GOT3 (cell line): ENCODE data around the gene ERC2.

Source experiments
- DNase-seq: peaks from one replicate; lab custom pipeline; 2025; ENCODE audit warnings: mixed read lengths; lab: John Stamatoyannopoulos, UW

Gene ERC2

DNA sequence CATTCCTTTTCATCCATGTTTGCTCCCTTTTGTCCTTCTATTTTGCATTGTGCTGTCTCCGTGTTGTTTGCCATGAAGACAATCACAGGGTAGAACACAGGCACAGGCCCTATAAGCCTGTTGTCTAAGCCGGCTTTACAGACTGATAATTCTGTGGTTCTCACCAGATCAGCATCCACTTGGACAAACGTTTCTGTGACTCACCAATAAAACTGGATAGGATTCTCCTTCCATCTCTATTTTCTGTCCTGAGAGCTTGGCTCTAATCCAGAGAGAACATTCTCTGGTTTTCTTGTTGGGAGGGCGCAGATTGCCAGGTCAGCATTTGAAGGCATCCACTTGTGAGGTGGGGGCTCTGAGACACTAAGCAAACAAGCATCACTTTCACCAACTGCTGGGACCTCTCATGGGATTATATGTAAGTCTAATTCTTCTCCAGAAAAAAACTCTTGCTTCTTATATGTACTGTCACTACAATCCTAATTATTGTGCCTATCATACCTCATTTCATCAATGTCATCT is 101.6 kb downstream of the ERC2 start:
- DNase-seq, result no peak

DNA sequence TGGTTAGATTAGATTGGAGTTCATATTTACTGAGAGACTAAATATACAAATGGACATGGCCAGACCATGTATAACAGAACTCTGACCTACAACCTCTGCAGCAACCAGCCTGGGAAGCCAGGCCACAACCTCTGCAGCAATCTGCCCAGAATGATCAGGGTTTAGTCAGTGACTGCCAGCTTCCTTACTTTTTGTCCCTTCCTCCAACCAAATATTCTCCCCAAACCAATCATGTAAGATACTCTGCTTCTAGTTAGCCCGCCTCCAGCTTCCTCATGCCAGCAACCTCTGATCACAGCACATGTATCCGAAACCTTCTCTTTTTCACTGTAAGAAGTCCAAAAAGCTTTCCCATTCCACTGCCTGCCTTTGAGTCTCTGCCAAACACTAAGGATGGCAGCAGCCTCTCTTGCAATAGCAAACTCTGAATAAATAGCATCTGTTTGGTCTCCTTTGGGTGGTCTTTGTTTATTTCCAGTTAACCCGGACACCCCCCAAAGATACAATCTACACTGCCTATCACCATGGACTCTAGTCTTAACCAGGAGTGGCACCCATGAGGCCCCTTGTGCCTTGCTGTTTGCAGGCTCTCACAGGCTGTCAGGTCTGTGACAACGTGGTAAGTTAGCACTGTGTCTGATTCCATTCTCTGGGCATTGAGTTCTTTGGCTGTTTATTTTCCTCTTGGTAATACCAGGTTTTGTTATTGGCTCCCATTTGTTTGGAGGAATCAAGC is 102.2 kb downstream of the ERC2 start:
- no peak for DNase-seq

DNA sequence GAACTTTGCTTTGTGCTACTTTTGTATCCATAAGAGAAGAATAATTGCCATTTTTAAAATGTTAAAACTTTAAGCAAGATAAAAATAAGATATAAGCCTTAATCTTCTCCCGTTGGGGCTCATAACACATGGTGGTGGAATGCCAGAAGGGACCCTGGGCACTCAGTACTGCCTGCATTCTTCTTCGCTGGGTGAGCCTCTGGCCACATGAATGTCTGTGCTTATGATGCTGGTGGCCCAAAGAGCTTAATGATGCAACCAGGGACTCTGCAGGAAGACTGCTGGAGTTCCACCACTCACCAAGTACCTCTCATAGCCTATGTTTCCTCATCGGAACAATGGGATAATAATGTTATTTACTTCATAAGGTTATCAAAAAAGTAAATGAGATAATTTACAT is 103.6 kb downstream of the ERC2 start:
- DNase-seq, result no peak

DNA sequence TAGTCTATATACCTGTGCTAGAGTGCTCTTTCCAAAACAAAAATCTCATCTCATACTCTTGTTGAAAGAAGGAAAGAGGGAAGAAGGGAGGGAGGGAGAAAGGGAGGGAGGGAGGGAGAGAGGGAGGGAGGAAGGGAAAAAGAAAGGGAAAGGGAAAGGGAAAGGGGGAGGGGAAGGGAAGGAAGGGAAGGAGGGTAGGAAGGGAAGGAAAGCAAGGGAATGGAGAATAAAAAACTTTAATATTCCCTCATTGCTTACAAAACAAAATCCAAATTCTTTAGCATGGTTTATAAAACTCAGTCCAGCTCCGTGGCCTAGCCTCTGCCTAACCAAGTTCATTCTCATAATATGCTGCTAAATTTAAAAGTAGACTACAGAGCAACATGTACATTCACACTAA is 104.5 kb downstream of the ERC2 start:
- DNase-seq, result no peak

DNA sequence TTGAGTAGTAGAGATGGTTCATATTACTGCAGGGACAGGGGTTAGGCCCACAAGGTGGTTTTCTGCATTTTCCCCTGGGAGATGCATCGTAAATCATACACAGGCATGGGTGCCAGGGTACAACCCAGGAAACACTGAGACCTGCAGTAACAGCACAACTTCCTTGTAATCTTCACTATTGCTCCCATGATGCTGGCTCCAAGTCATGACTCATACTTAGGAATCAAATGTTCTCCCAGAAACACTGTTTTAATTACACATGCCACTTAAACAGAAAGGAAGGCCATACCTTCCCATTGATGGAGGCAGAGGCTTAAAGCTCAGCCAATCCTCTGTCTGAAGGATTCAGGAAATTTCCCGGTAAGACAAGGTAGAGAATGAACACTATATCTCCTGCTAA is 106.5 kb downstream of the ERC2 start:
- DNase-seq, result no peak

DNA sequence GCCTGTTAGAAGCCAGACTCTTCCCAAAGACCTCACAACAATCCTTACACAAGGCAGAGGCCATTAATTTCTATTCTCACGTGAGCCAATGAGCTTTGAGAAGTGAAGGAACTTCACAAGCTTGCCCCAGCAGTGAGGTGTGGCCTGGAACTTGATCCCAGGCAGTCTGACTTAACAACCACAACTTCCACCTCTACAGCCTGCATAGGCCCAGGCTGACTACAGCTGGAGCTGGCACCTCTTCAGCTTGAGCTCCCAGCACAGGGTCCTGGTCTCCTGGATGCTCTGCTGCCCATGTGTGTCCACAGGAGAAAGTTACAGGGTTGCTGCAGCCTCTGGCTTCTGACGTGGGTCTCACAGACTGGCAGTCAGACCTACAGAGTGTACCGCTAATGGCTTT is 111.0 kb downstream of the ERC2 start:
- DNase-seq, result no peak

DNA sequence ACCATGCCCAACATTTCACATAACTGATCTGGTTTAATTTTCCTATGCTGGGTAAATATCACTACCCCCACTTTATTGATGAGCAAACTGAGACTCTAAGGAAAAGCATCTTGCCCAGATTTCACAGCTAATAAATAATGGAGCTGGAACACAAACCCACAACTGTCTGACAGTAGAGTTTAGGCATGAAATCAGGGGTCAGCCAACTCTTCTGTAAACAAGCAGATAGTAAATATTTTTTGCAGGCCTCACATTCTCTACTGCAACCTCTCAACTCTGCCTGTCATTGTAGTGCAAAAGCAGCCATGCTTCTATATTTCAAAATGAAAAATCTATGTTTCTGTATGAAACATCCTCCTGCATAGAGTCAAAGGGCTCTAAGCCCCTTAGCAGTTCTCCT is 111.5 kb downstream of the ERC2 start:
- no peak for DNase-seq

DNA sequence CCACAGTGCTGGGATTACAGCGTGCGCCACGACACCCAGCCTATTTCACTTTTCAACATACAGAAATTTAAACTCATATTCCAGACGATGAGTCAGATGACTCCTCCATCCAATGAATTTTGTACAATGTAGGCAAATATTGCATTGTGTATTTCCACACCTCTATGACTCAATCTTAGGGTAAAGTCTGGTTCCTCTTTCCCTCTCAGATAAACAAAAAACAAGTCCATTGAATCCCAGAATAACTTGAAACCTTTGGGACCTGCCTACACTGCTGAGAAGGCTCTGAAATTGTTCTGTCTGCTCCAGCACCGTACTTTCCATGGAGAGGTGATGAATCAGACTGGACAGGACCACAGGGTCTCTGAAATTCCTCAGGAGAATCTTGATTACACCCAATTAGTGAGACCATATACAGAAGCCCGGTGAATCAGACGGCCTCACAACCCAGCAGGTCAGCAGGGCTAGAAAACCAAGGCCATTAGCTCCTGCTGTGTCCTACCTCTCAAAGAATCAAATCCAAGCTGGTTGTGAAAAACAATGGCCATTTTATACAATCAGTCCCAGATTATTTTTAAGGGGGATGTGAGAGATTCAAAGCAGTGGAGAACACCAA is 112.6 kb downstream of the ERC2 start:
- DNase-seq, result no peak

DNA sequence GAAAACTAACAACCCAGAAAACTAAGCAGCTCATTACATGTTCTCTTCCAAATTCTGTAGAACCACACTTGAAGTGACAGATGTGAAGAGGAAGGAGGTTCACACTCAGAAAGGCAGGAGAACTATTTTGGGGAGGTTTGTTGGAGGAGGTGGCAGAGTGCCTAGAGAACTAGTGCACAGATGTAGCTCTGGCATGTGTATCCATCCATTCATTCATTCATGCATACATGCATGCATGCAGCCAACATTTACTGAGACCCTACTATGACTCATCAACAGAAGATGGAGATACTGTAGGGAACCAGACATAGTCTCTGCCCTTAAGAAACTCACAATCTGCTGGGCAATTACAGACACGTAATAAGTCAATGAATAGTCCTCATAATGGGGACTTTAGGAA is 116.7 kb downstream of the ERC2 start:
- no peak for DNase-seq

DNA sequence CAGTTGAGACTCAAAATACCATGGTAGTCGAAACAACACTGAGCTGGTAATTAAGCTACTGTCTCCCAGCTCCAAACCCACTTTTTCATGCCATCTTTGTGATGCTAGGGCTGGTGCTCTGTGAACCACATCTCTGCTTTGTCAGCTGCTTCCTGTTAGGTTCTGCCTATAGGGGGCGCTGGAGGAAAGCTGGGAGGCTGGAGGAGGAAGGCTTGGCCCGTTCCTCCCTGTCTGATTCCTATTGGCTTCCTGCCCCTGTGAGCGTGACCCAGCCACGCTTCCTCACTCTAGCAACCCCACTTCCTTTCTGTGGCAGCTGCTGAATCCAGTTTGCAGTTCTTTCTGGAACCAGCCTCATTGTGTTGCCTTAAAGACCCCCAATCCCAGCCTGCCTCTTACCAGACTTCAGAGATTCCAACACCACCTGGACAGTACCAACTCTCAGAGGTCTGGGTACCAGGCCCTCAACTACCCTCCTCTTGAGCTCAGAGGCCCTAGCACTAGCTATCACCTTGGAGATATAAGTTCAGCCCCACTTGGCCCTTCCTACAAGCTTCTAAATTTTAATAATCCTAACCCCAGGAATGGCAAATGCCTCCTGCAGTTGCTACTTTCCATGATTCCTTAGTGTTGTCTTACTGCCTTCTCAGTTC is 120.9 kb downstream of the ERC2 start:
- no peak for DNase-seq

DNA sequence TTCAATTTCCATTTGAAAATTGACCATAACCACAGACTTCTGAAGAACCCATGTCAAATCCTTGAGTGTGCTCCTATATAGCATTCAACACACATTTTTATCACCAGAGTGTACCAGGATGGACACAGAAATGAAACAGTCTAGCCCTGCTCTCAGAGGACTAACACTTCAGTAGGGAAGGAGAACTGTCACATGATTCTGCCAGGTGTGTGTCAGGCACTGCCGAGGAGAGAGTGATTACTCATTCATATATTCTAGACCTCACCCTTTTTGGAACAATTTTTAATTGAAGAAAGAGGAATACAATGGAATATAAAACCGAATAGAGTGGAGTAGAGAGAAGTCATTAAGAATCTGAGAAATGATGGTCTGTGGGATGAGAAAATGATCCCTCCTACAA is 125.8 kb downstream of the ERC2 start:
- no peak for DNase-seq

DNA sequence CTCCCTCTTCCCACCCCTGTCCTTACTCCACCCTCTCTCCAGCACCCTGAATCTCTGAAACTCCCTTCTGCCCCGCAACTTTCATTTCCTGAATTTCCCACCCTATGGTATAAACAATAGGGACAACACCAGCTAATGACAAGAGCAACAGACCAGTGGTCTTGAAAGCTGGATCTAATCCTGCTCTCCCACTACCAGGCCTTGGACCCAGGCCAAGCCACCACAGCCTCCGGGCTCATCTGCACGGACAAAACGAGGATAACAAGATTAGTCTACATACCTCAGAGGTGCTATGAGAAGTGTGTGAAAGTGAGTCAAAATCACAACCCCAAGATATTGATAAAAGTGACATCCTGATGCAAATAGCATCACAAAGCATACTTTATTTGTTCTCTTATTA is 128.6 kb downstream of the ERC2 start:
- DNase-seq, result no peak

DNA sequence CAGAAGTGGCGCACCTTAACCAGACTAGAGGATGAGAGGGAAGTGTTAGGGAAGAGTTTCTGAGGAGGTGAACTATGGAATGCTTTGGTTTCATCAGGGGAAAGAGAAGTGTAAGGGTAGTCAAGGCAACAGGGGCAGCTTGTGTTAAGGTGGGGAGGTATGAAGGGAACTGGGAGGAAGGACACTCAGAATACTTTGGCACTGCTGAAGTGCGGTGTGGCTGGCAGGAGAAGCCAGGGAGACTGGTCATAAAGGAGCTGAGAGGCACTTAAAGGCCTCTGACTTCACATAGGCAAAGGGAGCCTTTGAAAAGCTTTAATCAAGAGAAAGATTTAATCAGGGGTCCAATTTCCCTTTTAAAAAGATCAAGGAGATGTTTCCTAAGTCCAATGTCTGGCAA is 129.0 kb downstream of the ERC2 start:
- DNase-seq, result no peak

DNA sequence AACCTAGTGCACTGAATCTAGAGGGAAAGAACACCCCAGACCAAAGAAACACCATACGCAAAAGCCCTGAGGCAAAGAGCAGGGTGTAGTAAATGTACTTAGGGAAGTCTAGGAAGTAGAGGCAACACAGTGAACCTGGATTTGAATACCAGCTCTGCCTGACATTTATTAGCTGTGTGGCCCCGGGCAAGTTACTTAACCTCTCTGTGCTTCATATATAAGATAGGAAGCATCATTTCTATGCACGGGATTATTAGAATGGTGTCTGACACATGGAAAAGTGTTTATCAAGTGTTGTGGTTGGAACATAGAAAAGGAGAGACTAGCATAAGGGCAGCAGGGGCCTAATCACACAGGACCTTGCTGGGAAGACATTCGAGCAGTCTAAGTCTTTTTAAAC is 132.2 kb downstream of the ERC2 start:
- DNase-seq, result no peak

DNA sequence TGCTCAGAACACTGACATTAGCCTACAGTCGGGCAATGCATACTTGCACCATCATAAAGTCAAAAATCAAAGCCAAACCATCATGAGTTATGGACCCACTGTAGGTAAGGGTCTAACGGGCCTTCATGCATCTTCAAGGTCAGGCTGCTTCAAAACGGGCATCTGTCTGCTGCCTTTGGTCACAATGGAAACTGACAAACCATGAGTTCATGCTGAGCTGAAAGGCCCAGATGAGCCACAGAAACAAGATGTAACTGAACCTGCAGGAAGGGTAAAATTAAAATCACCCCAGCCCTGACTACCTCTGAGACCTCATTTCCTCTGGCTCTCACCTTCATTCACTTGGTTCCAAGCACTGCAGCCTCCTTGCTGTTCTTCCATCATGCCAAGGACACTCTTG is 143.8 kb downstream of the ERC2 start:
- no peak for DNase-seq

DNA sequence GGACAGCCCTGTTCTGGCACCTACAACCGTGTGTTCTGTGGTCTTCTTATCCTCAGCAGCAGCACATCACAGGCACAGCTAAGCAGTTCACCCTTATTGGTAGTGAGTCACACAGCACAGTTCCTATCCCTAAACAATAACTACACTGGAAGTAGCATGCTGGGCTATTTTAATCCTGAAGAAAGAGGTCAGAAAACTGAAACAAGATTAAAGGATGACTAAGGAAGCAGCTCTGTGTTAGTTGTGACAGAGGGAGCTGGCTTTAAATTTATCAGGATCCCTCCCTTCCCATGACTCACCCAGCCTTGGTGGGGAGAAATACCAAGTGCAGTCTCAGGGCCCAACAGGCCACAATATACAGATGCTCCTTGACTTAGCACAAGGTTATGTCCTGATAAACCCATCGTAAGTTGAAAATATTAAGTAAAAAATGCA is 144.3 kb downstream of the ERC2 start:
- DNase-seq, result no peak

DNA sequence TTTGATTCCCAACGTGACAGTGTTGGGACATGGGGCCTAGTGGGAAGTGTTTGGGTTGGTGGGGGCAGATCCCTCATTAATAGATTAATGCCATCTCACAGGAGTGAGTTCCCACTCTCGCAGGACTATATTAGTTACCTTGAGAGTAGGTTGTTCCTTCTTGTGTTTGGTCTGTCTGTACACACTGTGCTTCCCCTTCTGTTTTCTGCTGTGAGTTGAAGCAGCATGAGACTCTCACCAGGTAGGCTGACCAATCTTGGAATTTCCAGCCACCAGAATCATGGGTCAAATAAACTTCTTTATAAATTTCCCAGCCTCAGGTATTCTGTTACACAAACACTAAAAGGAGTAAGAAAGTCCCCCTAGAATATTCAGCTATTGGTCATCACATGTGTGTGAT is 145.4 kb downstream of the ERC2 start:
- DNase-seq, result no peak

DNA sequence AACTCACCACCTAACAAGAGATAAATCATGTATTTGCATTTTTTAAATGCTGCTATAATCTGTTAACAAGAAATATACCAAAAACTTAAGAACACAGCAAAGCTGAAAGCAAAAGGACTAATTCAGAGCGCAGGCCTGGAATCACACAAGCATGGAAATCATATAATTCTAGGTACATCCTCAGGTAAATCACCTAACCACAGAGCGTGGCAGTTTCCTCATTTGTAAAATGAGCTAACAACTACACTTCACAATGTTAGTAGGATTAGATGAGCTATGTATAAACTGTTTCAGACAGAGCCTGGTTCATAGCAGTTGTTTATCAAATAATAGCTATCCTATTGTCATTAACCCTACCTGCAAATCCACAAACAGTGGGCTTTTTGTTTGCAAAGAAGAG is 146.4 kb downstream of the ERC2 start:
- DNase-seq, result no peak

DNA sequence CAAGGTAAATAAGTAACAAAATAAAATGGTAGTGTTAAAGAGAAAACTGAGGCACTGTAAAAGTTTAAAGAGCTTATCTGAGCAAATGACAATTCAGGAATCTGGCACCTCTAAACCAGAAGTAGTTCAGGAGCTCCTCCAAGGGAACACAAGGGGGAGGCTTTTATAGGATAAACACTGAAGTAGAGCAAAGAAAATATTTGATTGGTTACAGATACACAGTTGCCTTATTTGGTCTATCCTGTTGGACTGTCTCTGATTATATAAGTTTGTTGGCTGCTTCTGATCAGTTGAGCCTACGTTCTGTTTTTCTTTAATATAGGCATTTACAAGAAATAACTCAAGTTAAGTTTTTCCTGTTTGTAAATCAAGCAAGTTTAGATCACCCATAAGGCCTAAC is 146.9 kb downstream of the ERC2 start:
- DNase-seq, result no peak

DNA sequence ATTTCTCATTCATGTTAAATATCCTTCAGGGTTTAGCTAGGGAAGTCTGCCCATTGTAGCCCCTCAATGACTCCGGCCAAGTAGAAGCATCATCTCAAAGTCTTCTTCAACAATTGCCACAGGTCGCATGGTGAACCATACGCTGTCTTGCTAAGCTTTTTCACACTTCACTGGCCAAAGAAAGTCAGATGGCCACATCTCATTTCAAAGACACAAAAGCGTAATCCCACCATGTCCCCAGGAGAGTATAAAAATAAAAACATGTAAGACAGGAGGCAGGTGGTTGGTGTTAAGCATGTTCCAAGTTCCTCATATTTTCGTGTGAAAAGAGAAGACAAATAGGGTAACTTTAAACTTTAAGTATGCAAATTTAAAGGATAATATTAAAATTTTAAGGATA is 147.4 kb downstream of the ERC2 start:
- no peak for DNase-seq

DNA sequence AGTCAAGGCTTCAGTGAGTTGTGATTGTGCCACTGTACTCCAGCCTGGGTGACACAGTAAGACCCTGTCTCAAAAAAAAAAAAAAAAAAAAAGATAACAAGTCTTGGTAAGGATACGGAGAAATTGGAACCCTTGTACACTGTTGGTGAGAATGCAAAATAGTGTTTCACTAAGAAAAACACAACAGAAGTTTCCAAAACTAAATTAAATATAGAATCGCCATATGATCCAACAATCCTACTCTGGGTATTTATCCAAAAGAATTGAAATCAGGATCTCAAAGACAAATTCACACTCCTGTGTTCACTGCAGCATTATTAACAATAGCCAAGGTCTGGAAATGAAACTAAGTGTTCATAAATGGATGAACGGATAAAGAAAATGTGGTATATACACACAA is 149.4 kb downstream of the ERC2 start:
- no peak for DNase-seq

DNA sequence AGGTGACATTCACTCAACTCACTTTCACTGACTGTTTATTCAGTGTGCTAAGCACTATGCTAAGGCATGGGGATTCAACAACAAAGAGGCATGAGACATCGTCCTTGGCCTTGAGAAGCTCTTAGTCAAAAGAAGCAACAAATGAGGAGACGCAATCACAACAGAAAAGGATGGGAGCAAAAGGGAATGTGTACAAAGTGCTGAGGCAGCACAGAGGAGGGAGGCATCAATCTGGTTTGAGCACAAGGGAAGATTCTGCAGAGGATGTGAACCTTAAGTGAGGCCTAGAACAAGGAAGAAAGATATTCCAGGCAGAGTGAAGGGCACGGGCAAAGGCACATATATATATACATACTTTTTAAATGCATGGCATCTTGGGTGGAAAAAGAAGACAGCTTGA is 151.3 kb downstream of the ERC2 start:
- DNase-seq, result no peak

DNA sequence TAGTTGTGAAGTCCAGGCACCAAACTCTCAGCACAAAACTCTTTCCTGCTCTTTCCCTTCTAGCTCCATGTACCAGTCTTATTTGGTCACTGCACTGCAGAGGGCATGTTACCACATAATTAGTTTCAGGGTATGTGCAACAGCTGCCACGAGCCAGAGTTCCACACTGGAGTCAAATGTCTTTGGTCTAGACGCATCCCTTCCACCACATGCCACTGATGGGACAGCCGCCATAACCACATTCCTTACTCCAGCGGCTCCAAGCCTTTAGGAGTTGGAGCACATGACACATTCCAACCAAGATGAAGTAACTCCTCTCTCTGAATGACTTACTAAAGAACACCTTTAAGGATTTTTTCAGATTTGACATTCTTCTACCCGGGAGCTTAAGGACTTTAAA is 153.4 kb downstream of the ERC2 start:
- DNase-seq, result peak; percentile 5
